ENCODE measurements around the gene SAE1.

Gene SAE1

GRCh38 chr19:47120470-47121067 is 10.1 kb upstream of the SAE1 start:
- DNase-seq (ENCODE audit: low read depth) = no peak
- TF ChIP-seq CTCF (IDR thresholded peaks at IDR 0.05; ENCODE audit: low read length, missing control alignments) = no peak
- no peak overlapping the region for H3K4me3 ChIP-seq (replicated peaks; ENCODE audit: low read depth, low read length)

GRCh38 chr19:47122359-47123335 is 8.0 kb upstream of the SAE1 start:
- TF ChIP-seq CTCF (IDR thresholded peaks at IDR 0.05; ENCODE audit: low read length, missing control alignments) = no peak
- peak; percentile 74 for DNase-seq (ENCODE audit: low read depth)

GRCh38 chr19:47123406-47123805 is 7.2 kb upstream of the SAE1 start:
- TF ChIP-seq CTCF (IDR thresholded peaks at IDR 0.05; ENCODE audit: low read length, missing control alignments) = no peak
- no peak for DNase-seq (ENCODE audit: low read depth)

More at GRCh38 chr19:47122359-47123335, 8.0 kb upstream of the SAE1 start:
- no peak overlapping the region for H3K4me3 ChIP-seq (replicated peaks; ENCODE audit: low read depth, low read length)

GRCh38 chr19:47124937-47125668 is 5.5 kb upstream of the SAE1 start:
- DNase-seq (ENCODE audit: low read depth) = peak; percentile 86
- peak; percentile 61 for TF ChIP-seq CTCF (IDR thresholded peaks at IDR 0.05; ENCODE audit: low read length, missing control alignments)
- no peak overlapping the region for H3K4me3 ChIP-seq (replicated peaks; ENCODE audit: low read depth, low read length)

More at GRCh38 chr19:47123406-47123805, 7.2 kb upstream of the SAE1 start:
- H3K4me3 ChIP-seq (replicated peaks; ENCODE audit: low read depth, low read length) = no peak overlapping the region

- DNase-seq (ENCODE audit: low read depth) = no peak
- no peak for TF ChIP-seq CTCF (IDR thresholded peaks at IDR 0.05; ENCODE audit: low read length, missing control alignments)
- H3K4me3 ChIP-seq (replicated peaks; ENCODE audit: low read depth, low read length) = no peak overlapping the region
Observed at GRCh38 chr19:47125669-47125938, 5.0 kb upstream of the SAE1 start.

- no peak for DNase-seq (ENCODE audit: low read depth)
- no peak overlapping the region for H3K4me3 ChIP-seq (replicated peaks; ENCODE audit: low read depth, low read length)
- no peak for TF ChIP-seq CTCF (IDR thresholded peaks at IDR 0.05; ENCODE audit: low read length, missing control alignments)
Observed at GRCh38 chr19:47129579-47129978, 1.1 kb upstream of the SAE1 start.

All from fibroblast of pulmonary artery (primary cell).